Cardiac muscle cell (in vitro differentiated cells and primary cell): ENCODE results near the gene KRT6B. TPM values are rescaled to one million over a fixed set of nuclear protein-coding genes. Genes with fewer than 3 reads are reported as not detected.

Source experiments
- DNase-seq, 2 donors: peaks; one replicate each; pipeline versions ENCODE4 v3.0.0 to v3.0.0-alpha.2; 2010 to 2017; ENCODE audit warnings: low read depth in 1 of 2, low spot score in 1 of 2
- H3K27ac ChIP-seq: fragments of 200-600 bp; sonication (generic); 2 replicates; pipeline ENCODE4 v1.5.1; 2016
- H3K27me3 ChIP-seq: fragments of 200-600 bp; sonication (generic); 2 replicates; pipeline ENCODE4 v1.6.0; 2016; ENCODE audit warnings: control low read depth
- H3K36me3 ChIP-seq: fragments of 200-600 bp; sonication (generic); 2 replicates; pipeline ENCODE4 v1.5.1; 2016; ENCODE audit warnings: control low read depth
- H3K4me1 ChIP-seq: fragments of 200-600 bp; sonication (generic); 2 replicates; pipeline ENCODE4 v1.8.1; 2017; ENCODE audit warnings: low read depth, mild to moderate bottlenecking, mixed run types
- H3K4me3 ChIP-seq: fragments of 200-600 bp; sonication (generic); 2 replicates; pipeline ENCODE4 v1.5.1; 2016; ENCODE audit warnings: mild to moderate bottlenecking
- H3K9me3 ChIP-seq: fragments of 200-600 bp; sonication (generic); 2 replicates; pipeline ENCODE4 v1.5.1; 2017; ENCODE audit warnings: low read depth, mild to moderate bottlenecking, control low read depth
- polyA plus RNA-seq: library from polyadenylated mRNA; unstranded; fragments of >200 nt; fragmentation: Nextera tagmentation; extraction: Ambion mirVana; gene quantifications from 2 replicates; pipeline ENCODE4 v1.2.1, GENCODE V29; 2016
- total RNA-seq: library from RNA; depleted of rRNA; stranded (reverse); fragments of >200 nt; gene quantifications from 2 replicates; pipeline ENCODE4 v1.2.3, GENCODE V29; 2016
- TF ChIP-seq, protein P1 (sequence below): IDR thresholded peaks from 2 replicates; pipeline ENCODE4 v1.5.1; 2012; ENCODE audit warnings: low read depth, mild to moderate bottlenecking, low read length

Gene KRT6B
- total and polyA plus RNA-seq, 2 experiments from 2014 or later, result 0.13 TPM; not detected in 1

GRCh38 chr12:52496590-52497071 is 44.7 kb upstream of the KRT6B start:
- H3K27ac ChIP-seq, result no peak overlapping the region
- H3K27me3 ChIP-seq, result no peaks in the 10 kb centered on the region
- DNase-seq, result peak in 1 of 2 donors; percentile 75
- H3K36me3 ChIP-seq, result no peaks in the 10 kb centered on the region
- H3K9me3 ChIP-seq, result no peaks in the 10 kb centered on the region
- TF ChIP-seq, protein P1, sequence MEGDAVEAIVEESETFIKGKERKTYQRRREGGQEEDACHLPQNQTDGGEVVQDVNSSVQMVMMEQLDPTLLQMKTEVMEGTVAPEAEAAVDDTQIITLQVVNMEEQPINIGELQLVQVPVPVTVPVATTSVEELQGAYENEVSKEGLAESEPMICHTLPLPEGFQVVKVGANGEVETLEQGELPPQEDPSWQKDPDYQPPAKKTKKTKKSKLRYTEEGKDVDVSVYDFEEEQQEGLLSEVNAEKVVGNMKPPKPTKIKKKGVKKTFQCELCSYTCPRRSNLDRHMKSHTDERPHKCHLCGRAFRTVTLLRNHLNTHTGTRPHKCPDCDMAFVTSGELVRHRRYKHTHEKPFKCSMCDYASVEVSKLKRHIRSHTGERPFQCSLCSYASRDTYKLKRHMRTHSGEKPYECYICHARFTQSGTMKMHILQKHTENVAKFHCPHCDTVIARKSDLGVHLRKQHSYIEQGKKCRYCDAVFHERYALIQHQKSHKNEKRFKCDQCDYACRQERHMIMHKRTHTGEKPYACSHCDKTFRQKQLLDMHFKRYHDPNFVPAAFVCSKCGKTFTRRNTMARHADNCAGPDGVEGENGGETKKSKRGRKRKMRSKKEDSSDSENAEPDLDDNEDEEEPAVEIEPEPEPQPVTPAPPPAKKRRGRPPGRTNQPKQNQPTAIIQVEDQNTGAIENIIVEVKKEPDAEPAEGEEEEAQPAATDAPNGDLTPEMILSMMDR, result no peak
- H3K4me3 ChIP-seq, result no peak overlapping the region
- H3K4me1 ChIP-seq, result peaks cover 7% of the 10 kb centered on the region

DNA sequence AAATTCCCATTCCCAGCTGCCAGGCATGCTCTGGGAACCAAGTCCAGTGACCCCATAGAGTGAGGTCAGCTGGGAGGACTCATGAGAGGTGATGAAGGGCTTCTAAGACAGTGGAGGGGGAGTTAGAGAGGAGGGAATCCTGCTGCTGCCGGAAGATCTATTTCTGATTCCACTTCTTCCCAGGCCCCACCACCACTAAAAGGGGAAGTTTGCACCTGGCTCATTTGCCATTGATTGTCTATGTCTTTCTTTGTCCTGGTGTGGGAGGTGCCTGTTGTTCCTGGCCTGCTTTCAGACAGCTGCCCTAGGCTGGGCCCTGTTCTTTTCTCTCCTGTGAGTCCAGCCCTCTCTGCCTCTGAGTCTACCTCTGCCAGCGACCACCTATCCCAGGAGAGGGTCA is 44.1 kb upstream of the KRT6B start:
- no peaks in the 10 kb centered on the region for H3K9me3 ChIP-seq
- no peaks in the 10 kb centered on the region for H3K36me3 ChIP-seq
- H3K4me3 ChIP-seq, result no peak overlapping the region
- H3K4me1 ChIP-seq, result peaks cover 7% of the 10 kb centered on the region
- TF ChIP-seq, protein P1, result no peak
- H3K27ac ChIP-seq, result no peak overlapping the region
- DNase-seq, result peak; percentile 19 to 45
- peaks cover 3% of the 10 kb centered on the region for H3K27me3 ChIP-seq

DNA sequence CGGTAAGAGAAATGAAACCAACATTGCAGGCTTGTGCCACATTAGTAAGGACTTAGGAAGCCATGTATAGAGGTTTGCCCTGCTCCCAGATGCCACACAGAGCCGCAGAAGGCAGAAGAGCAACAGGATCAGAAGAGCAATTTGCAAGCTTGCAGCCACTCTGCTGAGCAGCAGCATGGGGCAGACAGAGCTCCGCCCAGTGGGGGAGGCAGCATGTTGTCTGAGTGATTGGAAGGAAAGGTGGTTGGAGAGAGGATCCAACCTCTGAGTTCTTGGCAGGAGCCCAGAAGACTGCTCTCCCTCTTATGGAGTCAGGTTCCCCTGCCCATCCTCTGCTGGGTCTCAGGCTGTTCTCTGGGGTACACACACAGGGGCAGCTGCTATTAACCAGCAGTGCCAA is 43.4 kb upstream of the KRT6B start:
- Histone ChIP-seq H3K4me3 (no peak overlapping the region), H3K36me3 (no peaks in the 10 kb centered on the region), H3K27me3 (peaks cover 3% of the 10 kb centered on the region), H3K4me1 (peaks cover 7% of the 10 kb centered on the region), H3K9me3 (no peaks in the 10 kb centered on the region), H3K27ac (no peak overlapping the region)
- TF ChIP-seq, protein P1, result no peak
- DNase-seq, result peak; percentile 52 to 53

DNA sequence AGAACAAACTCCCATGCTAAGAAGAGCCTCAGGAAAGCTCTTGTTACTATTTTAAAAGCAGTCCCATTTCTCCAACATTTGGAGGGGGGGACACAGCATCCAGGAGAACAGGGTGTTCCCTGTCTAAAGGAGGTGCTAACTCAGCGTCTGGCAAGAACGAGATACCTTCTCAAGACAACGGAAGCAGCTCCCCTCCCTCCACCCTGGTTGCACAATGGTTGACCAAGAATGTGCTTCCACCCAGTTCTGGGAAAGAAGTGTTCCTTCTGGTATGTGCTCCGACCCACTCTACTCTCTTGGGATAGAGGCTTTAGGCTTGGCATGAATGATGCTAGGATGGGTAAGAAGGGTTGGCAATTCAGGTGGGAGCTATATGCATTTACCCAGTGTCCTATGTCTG is 42.6 kb upstream of the KRT6B start:
- TF ChIP-seq, protein P1, result no peak
- H3K4me1 ChIP-seq, result peaks cover 7% of the 10 kb centered on the region
- H3K4me3 ChIP-seq, result no peak overlapping the region
- peaks cover 3% of the 10 kb centered on the region for H3K27me3 ChIP-seq
- no peaks in the 10 kb centered on the region for H3K36me3 ChIP-seq
- H3K9me3 ChIP-seq, result no peaks in the 10 kb centered on the region
- DNase-seq, result peak in 1 of 2 donors; percentile 94
- no peak overlapping the region for H3K27ac ChIP-seq

DNA sequence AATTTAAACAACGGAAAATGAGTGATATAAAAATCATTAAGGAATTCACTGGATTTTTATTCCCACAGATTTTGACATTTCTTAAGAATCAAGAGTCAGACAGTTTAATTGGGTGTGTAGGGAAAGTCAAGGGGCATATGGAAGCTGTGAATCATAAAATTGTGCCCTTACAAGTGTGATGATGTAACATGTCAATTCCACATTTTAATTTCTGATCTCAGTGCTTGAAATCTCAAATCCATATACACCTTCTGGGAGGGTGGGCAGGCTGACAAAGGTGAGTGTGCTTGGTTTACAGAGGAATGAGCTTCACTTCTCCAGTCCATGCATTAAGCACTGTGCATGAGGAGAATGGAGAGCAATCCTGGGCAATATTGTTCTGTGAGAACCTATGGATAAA is 42.2 kb upstream of the KRT6B start:
- Histone ChIP-seq H3K36me3 (no peaks in the 10 kb centered on the region), H3K4me1 (peaks cover 7% of the 10 kb centered on the region), H3K4me3 (no peak overlapping the region), H3K9me3 (no peaks in the 10 kb centered on the region), H3K27ac (no peak overlapping the region), H3K27me3 (peaks cover 3% of the 10 kb centered on the region)
- DNase-seq, result no peak
- TF ChIP-seq, protein P1, result no peak
